ENCODE data around the gene TEDC2.

Gene TEDC2

DNA sequence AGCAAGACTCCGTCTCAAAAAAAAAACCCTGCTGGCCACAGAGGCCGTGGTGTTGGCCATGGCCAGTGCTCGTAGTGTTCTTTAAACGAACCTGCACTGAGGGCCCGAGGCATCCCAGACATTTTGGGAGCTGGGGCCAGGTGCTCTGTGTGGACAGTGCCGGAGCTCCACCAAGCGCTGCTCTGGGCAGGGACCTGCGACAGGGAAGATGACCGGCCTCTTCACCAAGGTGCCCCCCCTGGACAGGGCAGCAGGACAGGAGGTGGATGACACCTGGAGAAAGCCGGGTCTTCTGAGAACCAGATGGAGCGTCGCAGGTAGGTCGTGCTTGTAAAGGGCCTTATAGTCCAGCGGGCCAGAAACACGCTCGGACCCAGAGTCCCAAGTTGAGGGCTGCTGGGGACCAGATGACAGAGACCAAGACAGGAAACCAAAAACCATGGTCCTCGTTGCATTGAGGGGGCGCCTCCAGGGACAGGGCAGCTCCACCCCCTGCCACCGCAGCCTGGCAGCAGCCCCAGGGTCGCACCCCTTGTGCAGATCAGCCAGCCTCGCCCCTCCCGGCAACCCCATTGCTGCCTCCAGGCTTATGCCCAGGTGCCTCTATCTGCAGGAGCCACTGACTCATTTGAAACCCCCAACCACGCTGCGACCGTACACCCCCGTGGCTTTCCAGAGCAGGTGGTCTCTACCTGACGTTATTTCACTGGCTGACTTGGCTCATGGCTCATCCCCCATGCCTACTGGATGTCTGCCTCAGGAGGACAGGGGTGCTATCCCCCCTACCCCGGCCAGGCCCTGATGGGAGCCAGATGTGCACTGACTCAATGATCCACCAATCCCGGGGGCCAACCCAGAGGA is 7.0 kb downstream of the TEDC2 start:
- no peak for ATAC-seq

DNA sequence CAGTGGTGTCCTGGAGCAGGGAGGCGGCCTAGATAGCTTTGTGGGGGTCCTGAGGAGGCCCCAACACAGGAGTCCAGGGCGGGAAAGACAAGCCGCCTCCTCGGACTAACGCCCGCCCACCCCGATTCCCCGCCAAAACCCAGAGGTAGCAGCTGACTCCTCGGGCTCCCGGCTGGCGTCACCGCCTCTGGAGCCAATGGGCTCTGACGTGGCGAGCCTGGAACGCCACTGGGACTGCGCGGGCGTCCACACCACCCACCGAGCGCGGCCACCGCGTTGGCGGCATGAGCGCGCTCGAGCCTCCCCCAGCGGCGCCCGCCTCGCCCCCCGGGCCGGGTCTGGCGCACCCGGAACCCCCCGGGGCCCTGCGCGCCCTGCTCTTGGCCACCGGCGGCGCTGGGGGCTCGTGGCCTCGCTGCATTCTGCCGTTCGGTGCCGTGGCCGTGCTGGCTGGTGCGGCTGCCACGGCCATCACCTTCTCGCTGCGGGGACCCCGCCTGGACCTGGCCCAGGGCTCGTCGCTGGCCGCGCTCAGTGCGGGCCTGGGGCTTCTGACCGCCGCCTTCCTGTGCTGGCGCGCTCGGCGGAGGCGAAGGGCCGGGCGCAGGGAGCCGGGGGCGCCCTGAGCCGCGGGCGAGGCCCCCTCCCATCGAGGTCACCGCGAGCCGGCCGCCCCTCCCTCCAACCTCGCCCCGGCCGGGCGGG is 7.8 kb downstream of the TEDC2 start:
- peak in 1 of 2 donors; percentile 26 for ATAC-seq

DNA sequence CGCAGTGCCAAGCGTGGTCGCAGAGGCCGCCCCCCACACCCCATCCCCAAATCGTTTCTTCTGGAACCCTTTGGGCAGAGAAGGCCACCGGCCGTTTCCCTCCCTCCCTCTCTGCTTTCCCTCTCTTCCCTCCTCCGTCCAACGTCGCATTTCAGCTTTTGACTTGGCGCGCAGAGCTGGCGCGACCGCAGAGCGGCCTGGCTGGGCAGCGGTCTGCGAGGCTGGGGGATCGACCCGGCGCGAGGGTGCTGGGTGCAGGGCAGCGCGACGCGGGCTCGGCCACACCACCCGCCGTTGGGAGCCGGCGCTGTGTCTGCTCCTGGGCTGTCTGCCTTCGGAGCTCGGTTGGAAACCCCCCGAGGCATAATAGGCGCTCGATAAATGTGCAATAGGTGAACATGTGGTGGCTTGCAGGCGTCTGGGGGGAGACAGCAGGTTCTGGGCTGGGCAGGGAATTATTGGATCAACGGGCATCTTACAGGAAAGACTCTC is 8.4 kb downstream of the TEDC2 start:
- ATAC-seq = peak; percentile 18 to 31

DNA sequence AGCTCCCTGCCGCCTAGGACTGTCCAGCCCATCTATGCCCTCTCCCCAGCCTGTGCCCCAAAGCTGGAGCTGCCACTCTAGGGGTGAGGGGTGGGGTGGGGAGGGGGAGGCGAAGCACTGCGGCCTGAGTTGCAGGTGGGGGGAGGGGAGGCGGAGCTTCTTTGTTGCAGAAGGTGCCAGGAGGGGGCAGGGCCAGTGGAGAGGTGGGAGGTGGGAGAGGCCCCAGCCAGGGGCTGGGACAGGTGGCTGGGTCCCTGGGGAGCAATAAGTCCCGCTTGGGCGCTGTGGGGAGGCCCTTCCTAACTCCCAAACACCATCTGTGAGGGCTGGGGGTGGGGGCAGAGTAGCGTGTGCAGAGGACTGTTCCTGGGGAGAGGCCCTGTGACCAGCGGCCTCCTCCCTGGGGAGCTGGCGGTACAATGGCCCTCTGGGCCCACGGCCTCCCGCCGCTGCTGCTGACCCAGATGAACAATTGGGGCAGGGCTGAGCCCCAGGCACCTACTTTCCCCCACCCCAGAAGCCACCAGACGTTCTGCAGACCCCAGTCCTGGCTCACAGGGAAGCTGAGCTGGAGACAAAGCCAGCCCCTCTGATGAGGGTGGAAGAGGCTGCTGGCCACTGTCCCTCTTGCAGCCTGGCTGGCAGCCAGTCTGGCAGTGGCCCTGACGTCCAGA is 9.0 kb downstream of the TEDC2 start:
- no peak for ATAC-seq

DNA sequence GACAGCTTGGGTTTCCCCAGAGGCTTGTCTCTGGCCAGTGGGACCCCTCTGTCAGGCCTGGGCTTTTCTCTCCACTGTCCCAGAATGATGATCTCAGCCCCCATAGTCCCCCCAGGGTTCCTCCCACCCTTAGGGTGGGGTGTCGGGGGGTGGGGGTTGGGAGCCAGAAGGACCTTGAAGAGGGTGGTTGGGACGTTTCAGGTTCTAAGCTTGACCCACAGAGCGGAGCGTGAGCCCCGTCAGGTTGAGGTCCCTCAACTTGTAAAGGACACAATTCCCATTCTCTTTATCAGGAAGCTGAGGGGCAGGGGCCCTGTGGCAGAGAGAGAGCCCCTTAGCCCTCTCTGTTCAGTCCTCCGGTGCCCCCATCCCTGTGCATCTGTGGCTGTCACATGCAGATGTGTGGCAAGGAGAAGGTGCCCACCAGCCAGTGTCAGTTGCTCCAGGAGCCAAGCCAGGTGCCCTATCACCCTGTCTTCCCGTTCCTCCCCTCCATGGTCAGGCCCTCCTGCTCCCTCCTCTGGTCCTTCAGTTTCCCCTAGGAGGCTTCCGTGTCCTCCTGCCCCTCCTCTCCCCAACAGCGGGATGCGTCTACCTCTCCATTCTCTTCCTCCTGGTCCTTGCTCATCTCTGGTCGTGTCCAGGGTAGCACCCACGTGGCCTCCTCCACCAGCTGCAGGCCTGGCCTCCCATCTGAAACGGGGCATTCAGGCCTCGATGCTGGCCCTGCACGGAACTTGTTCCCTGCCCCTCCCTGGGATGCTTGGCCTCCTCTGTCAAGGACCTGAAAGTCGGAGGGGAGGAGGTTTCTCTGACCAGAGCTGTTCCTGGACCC is 9.7 kb downstream of the TEDC2 start:
- ATAC-seq = no peak

GRCh38 chr16:2470234-2470601 is 10.3 kb downstream of the TEDC2 start:
- ATAC-seq = no peak

GRCh38 chr16:2470603-2471015 is 10.7 kb downstream of the TEDC2 start:
- no peak for ATAC-seq

GRCh38 chr16:2471016-2471652 is 11.2 kb downstream of the TEDC2 start, which contains the start of gene NTN3:
TSS of gene NTN3 (plus strand) at chr16:2471297. CDS start at chr16:2471702, 405 bp downstream.
- ATAC-seq = no peak

- no peak for ATAC-seq
Observed at GRCh38 chr16:2471653-2472487, 12.0 kb downstream of the TEDC2 start.

DNA sequence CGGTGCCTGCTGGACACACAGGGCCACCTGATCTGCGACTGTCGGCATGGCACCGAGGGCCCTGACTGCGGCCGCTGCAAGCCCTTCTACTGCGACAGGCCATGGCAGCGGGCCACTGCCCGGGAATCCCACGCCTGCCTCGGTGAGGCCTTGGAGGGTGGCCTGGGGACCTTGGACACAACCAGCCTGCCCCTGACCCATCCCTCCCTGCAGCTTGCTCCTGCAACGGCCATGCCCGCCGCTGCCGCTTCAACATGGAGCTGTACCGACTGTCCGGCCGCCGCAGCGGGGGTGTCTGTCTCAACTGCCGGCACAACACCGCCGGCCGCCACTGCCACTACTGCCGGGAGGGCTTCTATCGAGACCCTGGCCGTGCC is 12.6 kb downstream of the TEDC2 start:
- no peak for ATAC-seq

DNA sequence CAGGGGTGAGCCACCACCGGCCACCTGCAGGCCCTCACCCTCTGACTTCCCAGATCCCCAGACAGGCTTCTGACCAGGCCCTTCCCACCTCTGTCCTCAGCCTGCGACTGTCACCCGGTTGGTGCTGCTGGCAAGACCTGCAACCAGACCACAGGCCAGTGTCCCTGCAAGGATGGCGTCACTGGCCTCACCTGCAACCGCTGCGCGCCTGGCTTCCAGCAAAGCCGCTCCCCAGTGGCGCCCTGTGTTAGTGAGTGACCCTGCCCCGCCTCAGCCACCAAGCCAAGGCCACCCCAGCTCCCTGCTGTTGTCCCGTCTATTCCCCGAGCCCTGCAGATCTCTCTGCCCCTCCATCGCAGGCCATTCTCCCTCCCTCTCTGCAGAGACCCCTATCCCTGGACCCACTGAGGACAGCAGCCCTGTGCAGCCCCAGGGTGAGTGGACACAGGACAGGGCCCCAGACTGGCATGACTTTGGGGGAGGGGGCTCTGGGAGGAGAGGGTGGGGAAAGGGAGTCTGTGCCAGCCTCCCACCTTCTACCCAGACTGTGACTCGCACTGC is 13.1 kb downstream of the TEDC2 start:
- ATAC-seq = no peak

DNA sequence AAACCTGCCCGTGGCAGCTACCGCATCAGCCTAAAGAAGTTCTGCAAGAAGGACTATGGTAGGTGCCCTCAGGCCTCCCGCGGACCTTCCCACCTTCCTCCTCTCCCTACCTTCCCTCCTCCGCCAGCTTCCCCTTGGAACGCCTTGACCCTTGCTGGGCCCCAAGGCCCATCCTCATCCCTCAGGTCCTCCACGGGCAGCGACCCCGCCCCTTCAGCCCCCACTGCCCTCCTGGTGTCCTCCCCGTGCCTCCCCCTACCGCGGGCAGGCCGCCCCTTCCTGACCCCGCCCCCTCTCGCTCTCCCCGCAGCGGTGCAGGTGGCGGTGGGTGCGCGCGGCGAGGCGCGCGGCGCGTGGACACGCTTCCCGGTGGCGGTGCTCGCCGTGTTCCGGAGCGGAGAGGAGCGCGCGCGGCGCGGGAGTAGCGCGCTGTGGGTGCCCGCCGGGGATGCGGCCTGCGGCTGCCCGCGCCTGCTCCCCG is 13.6 kb downstream of the TEDC2 start:
- peak; percentile 1 to 2 for ATAC-seq

GRCh38 chr16:2473999-2474876 is 14.3 kb downstream of the TEDC2 start:
- ATAC-seq = peak; percentile 59 to 70

- peak; percentile 65 to 69 for ATAC-seq
Observed at GRCh38 chr16:2474877-2475412, 15.0 kb downstream of the TEDC2 start, which contains the start of gene TBC1D24. TSS of gene TBC1D24 (plus strand) at chr16:2475127. CDS start at chr16:2496149, 21,022 bp downstream.

- ATAC-seq = peak; percentile 14 to 39
Observed at GRCh38 chr16:2475413-2476344, 15.8 kb downstream of the TEDC2 start.

DNA sequence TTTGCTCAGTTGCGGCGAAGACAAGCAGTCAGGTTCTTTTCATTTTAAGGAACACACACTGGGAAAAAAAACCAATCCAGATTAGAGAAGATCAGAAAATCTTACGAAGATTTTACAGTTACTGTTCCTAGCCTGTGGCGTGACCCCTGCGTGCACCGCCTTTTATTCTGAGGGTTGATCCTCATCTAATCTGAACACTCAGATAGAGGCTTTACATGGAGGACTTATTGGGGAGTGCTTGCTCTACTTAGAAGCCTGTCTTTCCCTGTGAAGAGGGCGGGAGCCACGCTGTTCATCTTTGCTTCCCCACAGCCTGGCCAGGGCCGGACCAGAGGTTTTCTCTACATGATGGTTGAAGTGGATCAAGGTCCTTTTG is 16.4 kb downstream of the TEDC2 start:
- no peak for ATAC-seq

GRCh38 chr16:2476741-2477140 is 16.8 kb downstream of the TEDC2 start:
- ATAC-seq = no peak

GRCh38 chr16:2477327-2477726 is 17.4 kb downstream of the TEDC2 start:
- no peak for ATAC-seq

Data from activated CD4-positive, CD25-positive, alpha-beta regulatory T cell treated with anti-CD3 and anti-CD28 coated beads, Interleukin-2, amount 50 U/mL, for 24 hours (primary cell).